ENCODE data around the gene KCTD10. TPM values are rescaled to one million over a fixed set of nuclear protein-coding genes. Genes with fewer than 3 reads are reported as not detected.

Gene KCTD10
- total RNA-seq, 1 donor, result 90.9 TPM

DNA sequence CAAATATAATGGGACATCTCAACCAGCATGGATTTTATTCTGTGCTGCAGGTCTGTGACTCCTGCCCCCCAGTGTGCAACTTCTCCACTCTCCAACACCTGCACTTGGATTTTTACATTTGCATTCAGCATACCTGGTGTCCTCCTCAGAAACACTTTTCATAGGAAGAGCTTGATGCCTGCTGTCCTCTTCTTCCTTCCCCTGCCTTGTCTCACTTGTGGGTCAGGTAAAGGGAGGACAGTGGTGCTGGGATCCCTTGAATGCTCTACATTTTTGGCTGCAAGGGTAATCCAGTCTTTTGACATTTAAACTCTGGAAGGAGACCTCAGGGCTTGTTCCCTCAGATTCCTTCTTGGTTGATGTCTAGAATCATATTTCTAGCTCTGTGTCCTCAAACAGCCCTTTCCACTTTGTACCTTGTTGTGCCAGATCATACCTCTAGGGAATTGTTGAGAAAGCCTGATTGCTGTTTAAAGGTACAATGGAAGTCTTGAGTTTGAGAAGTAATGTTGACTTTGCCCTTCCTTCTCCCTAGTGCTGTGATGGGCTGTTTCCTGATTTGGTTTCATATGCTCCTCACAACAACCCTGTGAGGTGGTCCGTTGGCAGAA, 13.0 kb upstream of the KCTD10 start:
- H3K4me3 ChIP-seq (ENCODE audit: low read depth, low read length), result no peak overlapping the region
- no peak for DNase-seq (ENCODE audit: low read depth)
- TF ChIP-seq, protein P1, sequence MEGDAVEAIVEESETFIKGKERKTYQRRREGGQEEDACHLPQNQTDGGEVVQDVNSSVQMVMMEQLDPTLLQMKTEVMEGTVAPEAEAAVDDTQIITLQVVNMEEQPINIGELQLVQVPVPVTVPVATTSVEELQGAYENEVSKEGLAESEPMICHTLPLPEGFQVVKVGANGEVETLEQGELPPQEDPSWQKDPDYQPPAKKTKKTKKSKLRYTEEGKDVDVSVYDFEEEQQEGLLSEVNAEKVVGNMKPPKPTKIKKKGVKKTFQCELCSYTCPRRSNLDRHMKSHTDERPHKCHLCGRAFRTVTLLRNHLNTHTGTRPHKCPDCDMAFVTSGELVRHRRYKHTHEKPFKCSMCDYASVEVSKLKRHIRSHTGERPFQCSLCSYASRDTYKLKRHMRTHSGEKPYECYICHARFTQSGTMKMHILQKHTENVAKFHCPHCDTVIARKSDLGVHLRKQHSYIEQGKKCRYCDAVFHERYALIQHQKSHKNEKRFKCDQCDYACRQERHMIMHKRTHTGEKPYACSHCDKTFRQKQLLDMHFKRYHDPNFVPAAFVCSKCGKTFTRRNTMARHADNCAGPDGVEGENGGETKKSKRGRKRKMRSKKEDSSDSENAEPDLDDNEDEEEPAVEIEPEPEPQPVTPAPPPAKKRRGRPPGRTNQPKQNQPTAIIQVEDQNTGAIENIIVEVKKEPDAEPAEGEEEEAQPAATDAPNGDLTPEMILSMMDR (IDR thresholded peaks at IDR 0.05; ENCODE audit: insufficient read depth, low read length), result no peak

DNA sequence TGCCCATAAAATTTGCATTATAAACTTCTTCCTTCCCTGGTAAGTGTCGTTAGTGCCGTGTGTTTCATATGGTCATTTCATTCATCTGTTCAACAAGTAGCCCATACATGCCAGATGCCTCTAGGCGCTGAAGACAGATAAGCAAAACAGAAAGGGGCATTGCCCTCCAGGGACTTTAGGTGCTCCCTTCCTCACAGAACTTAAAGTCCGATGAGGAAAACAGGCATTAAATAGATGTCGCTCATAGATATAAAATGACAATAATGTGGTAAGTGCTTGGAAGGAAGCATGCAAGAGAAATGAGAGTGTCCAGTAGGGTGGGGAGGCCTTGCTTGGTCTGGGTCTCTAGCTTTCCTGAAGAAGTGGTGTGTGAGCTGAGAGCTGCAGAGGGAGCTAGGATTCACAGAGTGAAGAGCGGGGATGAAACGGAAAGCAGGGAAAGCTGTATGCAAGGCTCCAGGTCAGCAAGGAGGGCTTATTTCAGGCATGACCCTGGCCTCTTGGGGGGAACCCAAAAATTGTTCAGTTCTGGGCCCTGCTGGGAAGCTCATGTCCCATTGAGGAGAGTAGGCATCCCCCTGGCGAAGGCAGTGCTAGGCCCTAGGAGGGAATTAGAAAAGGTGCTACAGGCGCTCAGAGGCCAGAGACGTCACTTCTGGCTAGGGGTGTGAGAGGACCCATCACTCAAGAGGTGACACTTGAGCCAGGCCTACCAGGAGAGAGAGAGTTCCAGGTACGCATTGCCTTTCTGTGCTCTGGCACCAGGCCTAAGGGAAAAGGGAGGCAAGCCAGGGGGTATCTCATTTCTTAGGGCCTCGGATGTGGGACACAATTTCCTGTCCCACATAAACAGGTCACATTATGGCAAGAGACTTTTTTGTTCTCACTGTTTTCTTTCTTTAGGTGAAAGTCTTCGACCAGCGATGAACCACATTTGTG, 12.2 kb upstream of the KCTD10 start:
- TF ChIP-seq, protein P1 (IDR thresholded peaks at IDR 0.05; ENCODE audit: insufficient read depth, low read length), result no peak
- no peak for DNase-seq (ENCODE audit: low read depth)
- no peak overlapping the region for H3K4me3 ChIP-seq (ENCODE audit: low read depth, low read length)

DNA sequence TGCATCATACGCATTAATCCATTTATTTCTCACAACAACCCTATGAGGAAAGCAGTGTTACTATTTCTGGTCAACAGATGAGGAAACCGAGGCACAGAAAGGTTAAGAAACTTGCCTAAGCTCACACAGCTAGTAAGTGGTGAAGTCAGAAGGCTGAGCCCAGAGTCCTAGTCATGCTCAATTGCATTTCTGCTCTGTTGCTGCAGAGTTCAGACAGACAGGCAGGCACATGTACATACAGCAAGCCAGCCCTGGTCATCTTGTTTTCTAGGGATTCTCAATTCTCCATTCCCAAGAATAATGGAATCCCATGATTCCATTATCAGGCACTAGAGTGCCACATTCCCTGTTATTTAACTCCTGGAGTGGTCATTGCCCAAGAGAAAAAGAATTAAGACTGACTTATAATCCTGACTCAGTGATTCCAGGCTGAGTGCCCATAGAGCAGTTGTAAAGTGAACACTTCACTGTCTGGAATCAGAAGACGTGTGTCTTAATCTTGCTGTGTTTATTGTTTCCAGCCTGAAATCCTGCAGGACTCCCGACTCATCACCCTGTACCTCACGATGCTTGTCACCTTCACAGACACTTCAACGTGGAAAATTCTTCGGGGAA, 11.1 kb upstream of the KCTD10 start:
- peak; percentile 35 for DNase-seq (ENCODE audit: low read depth)
- H3K4me3 ChIP-seq (ENCODE audit: low read depth, low read length), result no peak overlapping the region
- TF ChIP-seq, protein P1 (IDR thresholded peaks at IDR 0.05; ENCODE audit: insufficient read depth, low read length), result no peak

DNA sequence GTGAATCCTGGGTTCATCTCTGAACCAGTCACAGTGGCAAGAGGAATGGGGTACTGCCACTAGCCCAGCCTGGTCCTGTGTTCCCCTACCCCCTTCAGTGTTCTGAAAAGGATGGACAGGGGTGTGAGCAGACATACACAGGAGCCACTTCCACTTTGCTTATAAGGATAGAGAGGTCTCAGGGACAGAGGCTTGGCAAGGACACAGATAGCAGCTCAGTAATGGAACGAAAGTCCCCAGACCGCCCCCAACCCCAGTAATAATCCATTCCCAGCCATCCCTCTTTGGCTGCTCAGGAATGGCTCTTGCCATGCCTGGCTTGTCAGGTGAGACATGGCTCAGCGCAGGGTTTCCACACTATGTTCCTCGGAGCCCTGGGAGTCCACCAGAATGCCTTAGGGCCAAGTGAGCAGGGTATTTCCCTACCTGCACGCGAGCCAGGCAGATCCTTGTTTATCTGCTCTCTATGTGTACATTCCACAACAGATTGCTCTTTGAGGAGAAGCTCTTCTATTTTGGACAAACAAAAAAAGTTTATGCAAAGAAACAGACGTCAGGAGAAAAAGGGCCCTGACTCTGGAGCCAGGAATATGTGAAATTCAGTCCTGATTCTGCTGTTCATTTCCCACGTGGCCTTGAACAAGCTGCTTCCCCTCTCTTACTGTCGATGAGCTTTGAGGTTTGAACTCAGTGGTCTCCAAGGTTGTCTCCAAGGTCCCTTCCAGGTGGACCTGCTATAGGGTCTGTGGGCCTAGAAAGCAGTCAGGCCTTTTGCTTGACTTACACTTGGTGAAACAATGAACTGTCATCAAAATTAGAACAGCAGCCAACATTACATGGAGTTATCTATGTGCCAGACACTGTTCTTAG, 10.3 kb upstream of the KCTD10 start:
- H3K4me3 ChIP-seq (ENCODE audit: low read depth, low read length), result no peak overlapping the region
- DNase-seq (ENCODE audit: low read depth), result no peak
- TF ChIP-seq, protein P1 (IDR thresholded peaks at IDR 0.05; ENCODE audit: insufficient read depth, low read length), result no peak

DNA sequence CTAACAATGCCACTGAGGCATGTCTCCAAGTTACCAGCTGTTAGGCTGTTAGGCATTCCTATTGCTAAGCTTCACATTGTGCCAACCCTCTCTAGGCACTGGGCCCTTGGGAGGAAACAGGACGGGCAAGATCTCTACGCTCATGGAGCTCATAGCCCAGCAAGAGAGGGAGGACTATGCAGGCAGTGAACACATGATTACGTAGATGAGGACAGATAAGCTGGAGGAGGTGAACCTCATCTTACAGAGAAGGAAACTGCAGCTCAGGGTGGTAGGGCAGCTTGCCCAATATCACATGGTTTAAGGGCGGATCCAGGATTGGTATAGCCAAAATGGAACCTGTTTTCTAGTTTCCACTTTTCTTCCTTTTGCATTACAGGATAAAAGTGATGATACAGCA, 8.1 kb upstream of the KCTD10 start:
- no peak overlapping the region for H3K4me3 ChIP-seq (ENCODE audit: low read depth, low read length)
- DNase-seq (ENCODE audit: low read depth), result no peak
- TF ChIP-seq, protein P1 (IDR thresholded peaks at IDR 0.05; ENCODE audit: insufficient read depth, low read length), result no peak

DNA sequence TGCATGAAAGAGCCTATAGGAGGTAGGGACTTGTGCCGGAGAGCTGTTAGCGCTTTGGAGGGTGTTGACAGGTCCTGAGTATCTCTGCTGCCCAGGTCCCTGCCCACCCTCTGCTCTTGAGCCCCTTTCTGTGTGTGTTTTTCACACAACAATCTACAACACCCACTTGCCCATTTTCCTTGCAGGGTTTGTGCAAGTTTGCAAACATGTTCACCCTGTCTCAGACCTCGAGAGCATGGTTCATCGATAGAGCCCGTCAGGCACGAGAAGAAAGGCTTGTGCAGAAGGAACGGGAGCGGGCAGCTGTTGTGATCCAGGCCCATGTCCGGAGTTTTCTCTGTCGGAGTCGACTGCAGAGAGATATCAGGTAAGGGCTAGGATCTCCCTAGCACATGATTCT, 6.2 kb upstream of the KCTD10 start:
- no peak overlapping the region for H3K4me3 ChIP-seq (ENCODE audit: low read depth, low read length)
- DNase-seq (ENCODE audit: low read depth), result no peak

More for the DNA sequence above, 6.2 kb upstream of the KCTD10 start:
- TF ChIP-seq, protein P1 (IDR thresholded peaks at IDR 0.05; ENCODE audit: insufficient read depth, low read length), result no peak

Measured in fibroblast of the aortic adventitia (primary cell).